HG02798 (cell line): ENCODE results near the gene PPP1R12A.

Experiments
- ATAC-seq: cut with Tn5 transposase; IDR thresholded peaks from one replicate; pipeline ENCODE4 v1.9.1; 2021; ENCODE audit warnings: mild to moderate bottlenecking; ENCODE audit not compliant: unreplicated experiment, poor library complexity

Gene PPP1R12A

DNA sequence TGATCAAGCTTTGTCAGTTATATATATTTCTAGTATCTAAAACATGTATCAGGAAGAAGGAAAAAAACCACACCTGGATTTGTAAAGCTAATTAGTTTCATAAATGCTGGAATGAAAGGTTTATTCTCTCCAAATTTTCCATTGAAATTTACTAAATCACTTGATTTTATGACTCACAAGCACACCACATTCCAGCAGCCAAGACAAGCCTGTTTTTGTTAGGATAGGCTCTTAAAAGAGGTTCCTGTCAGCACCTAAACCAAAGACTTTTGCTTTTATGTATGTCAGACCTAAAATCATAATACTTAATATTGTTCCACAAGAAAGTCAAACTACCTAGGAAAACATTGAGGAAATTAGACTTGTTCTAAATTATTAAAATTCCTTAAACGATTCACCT, 158.8 kb downstream of the PPP1R12A start:
- ATAC-seq = no peak

DNA sequence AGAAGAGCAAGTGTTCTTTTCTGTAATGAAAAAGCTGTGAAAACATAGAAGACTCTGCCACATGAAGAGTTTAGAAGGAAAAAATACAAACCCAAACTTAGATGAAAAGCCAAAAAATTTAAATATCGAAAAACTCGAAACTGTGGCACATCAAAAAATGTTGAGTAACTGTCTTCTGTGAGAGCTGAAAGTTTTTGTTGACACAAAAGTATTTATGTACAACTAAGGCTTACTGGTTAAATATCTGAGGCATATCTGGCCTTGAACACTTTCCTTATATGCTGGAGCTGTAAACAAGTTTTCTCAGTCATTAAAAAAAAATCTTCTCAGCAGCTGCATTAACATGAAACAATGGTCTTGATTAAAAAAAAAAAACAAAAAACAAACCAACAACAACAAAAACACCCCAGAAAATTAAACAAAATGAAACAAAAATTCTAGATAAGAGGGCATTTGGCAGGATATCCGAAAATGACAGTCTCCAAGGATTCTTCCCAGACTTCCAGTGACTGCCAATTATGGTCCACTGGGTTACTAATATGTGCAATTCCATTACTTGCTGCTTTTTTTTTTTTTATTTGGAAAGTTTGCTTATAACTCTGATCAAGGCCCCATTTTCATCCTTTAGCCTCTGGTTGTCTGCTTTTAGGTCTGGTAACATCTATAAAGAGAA, 159.4 kb downstream of the PPP1R12A start:
- ATAC-seq = no peak

DNA sequence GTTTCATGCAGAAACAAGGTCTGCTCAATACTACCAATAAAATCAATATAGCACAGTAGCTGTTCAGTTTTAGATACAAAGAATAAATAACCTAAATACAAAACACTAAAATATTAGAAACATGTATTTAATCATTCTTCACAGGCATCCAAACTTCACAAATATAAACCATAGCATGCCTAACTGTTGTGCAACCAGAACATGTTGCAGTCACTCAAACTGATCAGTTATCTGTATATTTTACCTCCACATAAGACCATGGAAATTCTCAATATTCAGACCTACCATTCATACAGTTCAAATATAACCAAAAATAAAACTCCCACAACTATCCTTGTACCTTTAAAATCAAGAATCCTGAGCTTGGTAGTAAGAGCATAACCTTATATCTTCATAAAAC, 161.0 kb downstream of the PPP1R12A start:
- no peak for ATAC-seq

DNA sequence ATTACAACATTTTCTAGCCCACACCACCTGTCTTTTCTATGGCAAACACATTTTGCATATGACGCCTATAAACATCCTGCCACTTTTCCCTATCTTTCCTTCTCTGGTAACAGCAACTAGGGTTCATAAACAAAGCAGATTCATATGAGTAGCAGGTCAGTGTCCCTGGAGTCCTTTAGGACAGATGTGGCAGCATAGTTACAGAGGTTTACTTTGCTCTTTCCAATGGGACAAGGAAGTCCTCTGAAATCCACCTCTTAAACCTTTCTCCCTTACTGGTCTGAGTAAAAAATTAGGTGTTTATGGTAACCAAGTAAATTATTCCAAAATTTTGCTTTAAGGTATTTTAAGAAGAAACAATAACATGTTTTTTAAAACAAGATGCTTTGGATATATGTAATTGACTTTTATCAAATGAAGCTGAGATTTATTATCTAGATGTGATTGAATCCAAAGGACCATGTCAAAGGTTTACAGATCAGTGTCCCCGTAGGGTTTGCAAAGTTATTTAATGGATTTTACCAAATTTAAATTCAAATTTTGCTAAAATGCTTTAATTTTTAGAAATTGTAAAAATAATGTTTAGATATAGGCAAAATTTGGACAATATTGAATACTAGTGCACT, 164.9 kb downstream of the PPP1R12A start:
- ATAC-seq = no peak

DNA sequence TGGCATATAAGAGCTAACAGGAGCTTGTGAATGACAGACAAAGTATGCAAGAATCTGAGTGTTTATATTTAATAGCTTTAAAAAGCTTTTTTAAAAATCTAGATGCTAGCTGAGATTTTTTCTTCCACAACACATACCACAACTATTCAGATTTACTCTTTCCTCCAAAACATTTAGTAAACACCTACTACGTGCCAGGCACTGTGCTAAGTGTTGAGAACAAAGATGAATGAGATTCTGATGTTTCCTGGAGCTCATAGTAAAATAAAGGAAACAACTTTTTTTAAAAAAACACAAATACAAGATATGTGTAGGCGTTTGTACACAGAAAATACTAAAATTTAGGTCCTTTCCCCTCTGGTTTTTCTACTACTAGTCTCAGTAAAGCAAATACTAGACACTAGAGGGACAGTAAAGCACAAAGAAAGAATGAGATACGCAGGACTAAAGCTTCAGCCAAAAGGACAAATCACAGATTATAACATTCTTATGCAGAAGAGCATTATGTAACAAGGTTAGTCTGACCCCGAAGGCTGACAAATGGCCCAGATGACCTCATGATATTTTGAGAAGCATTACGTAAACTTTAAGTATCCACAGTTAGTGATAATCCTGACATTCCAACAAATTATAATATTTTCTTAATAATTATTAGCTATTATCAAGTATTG, 165.6 kb downstream of the PPP1R12A start:
- no peak for ATAC-seq

DNA sequence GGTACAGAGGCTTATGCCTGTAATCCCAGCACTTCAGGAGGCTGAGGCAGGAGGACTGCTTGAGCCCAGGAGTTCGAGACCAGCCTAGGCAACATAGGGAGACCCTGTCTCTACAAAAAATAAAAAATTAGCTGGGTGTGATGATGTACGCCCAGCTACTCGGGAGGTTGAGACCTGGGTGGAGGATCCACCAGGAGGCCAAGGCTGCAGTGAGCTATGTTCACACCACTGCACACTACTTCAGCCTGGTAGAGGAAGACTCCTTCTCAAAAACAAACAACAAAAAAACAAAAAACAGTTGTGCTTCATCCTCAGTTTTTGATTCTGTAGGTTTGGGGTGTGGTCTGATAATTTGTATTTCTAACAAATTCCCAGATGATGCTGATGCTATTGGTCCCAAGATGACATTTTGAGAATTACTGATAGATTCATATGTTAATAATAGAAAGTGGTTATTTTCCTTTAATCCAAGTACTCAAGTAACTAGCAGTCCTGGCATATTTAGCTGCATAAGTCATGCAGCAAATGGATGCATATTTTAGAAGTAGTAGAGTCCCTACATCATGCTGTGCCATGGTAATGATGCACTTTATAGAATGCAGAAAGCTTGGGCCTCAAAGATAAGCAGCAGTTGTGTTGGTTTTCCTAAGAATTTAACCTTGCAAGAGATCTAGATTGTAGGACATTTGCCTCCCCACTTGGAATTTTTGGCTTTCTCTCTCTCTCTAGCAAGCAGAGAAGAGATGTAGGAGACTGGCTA, 168.0 kb downstream of the PPP1R12A start:
- ATAC-seq = no peak

DNA sequence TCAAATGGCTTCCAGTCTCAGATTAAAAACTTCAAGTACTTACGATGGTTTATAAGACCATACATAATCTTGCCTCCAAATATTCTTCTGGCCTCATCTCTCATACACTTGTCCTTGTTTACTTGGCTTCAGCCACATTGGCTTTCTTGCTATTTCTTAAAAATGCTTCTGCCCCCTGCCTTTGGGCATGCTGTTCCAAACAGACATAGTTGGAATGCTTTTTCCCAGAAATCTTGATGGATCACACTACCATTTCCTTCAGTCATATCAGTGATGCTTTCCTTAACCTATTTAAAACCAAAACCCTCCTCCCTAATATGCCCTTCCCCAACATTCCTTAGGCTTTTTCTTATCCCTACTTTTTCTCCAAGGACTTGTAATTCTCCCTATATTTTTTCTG, 169.7 kb downstream of the PPP1R12A start:
- no peak for ATAC-seq

DNA sequence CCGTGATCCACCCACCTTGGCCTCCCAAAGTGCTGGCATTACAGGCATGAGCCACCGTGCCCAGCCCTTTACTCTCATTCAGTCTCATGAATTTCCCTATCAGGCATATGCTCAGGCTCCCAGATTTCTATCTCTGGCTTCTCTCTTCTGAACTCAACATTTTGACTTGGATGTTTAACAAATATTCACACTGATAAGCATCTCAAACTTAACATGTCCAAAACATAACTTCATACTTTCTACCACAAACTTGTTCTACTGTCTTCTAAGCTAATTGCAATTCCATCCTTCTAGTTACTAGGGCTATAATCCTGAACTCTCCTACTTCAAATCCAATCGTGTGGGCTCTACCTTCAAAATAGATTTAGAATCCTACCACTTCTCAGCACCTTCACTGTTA, 170.3 kb downstream of the PPP1R12A start:
- no peak for ATAC-seq

DNA sequence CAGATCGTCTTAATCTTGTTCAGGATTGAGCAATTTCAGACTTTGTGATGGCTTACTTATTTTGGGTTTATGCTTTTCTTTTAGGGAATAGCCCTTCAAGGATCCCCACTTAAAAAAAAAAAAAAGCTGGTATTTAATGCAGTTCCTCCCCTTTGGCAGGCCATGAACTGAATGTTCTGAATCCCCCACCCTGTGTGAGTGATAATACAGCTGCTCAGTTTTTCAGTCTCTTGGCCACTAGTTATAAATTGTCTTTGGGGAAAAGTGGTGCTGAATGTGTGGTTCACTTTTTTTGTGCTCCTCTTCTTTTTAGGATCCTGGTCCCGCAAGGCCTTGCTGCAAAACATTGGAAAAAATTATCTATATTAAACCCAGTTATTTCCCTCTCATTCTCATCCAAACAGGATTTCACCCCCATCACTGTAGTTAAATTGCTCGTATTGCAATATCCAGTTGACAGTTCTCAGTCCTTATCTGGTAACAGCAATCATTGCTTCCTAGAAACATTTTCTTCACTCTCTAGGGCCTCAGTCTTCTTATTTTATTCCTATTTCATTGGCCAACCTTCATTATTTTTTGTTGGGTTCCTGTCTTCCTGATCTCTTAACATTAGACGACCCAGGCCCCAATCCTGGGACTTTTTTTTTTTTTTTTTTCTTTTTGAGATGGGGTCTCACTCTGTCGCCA, 171.0 kb downstream of the PPP1R12A start:
- ATAC-seq = no peak

DNA sequence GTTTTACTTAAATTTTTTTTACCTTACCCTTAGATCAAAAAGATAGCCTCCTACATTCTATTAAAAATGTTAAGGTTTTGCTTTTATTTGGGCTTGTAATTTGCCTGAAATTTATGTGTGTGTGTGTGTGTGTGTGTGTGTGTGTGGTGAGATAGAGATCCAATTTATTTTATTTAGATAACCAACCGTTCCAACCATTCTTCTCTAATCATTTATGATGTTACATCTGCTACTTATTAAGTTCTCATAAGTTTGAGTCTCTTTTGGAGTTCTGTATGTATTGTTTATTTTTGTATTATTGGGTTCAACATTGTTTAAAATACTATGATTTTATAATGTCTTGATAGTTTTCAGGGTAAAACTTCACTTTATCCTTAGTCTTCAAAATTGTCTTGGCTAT, 173.6 kb downstream of the PPP1R12A start:
- ATAC-seq = no peak

DNA sequence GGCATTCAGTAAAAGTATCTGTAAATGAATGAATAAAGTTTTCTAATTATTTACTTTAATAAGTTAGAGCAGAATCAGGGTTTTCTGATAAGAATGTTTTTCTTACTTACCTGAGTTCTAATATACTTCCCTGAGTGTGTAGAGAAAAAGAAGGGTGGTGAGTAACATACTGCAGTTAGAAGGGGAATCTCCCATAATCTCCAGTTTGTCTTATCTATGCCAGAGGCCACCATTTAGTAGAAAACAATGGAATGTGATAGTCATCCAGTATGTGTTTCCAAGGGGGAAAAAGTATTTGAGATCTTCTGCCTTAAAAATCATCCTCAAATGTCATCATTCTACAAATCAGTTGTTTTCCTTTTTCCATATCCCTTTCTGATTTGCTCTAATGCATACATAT, 187.6 kb downstream of the PPP1R12A start:
- no peak for ATAC-seq

DNA sequence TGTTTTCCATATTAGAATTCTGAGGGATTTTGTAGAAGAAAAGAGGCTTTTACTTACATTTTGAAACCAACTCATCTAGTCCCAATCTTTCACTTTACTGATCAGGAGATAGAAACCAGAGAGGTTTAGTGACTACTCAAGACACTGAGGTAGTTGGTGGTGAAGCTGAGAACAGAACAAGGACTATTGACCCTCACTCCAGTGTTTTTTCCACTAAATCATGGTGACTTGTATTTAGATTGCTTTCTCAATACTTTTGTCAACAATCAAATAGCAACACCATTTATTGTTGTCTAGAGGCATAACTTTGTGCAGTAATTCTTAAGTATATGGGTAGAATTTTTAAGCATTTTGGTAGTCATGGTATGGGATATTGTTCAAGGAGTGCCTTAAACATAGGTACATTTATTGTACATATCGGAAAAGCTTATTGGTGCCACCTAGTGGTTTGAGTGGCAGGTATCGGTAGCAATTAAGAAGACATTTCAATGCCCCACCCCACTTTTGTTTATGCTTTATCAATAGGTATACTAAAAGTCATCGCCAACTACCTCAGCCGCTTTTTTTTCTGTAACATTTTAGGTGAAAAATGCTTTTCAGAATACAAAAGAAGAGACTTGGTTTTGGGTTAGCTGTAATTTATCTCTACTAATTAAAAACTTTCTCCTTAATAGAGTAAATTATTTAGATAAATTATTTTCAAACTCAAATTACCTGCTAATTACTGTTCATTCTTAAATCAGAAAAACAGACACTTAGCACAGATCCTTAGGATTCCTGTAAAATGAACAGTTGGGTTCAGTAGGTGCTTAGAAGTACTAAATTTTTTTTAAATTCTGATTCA, 196.8 kb downstream of the PPP1R12A start:
- peak; percentile 89 for ATAC-seq

DNA sequence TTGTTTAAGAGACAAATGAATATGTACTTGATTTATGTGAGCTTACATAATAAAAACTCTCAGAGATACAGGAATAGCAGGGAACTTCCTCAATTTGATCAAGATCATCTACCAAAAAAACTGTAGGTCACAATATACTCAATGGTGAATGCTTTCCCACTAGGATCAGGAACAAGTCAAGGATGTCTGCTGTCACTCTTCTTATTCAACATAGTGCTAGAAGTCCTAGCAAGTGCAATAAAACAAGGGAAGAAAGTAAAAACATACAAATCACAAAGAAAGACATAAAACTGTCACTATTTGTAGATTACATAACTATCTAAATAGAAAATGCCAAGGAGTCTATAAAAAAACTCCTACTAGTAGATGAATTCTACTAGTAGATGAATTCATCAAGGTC, 202.3 kb downstream of the PPP1R12A start:
- no peak for ATAC-seq

DNA sequence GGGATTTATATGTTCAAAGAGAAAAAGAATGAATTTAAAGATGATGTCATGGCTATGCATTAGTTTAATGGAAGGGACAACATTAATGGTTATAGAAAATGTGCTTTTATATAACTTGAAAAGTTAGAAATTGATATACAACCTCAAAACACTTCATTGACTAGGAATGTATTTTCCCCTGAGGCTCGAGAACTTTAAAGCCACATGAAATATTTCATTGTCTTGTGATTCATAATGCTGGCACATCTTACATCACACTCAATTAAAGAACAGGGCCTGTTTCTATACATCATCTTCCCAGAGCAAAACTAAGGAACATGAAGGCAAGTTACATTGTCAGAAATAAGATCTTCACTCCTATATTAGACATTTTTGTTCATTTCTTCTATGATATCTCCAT, 208.9 kb downstream of the PPP1R12A start:
- no peak for ATAC-seq
